ENCODE measurements around the gene CRABP2. TPM values are rescaled to one million over a fixed set of nuclear protein-coding genes. Genes with fewer than 3 reads are reported as not detected.

Gene CRABP2
- total and polyA plus RNA-seq, 10 of the 15 experiments (the other 5 are each of a cell fraction or from before 2014, with no cell fraction given): 0.21 to 1.3 (median 0.41) TPM

- TF ChIP-seq E2F4 (IDR thresholded peaks at IDR 0.05; ENCODE audit: low read depth, low read length) (no peak), KLF5 (IDR thresholded peaks at IDR 0.05; ENCODE audit: partially characterized antibody) (no peak), YBX1 (IDR thresholded peaks at IDR 0.05) (no peak), ZNF217 (IDR thresholded peaks at IDR 0.05) (no peak), PRDM15 (CRISPR knock-in tag; IDR thresholded peaks at IDR 0.05) (no peak), HSF1 (IDR thresholded peaks at IDR 0.05; ENCODE audit: low read depth, low read length) (no peak), ZNF207 (IDR thresholded peaks at IDR 0.05; ENCODE audit: borderline replicate concordance) (no peak; the same call in 1 of the 2 replicates), BCLAF1 (IDR thresholded peaks at IDR 0.05) (no peak), MTA3 (IDR thresholded peaks at IDR 0.05; ENCODE audit: borderline replicate concordance, low read length) (no peak), SMC3 (IDR thresholded peaks at IDR 0.05; ENCODE audit: borderline replicate concordance, low read length) (no peak), MEF2B (IDR thresholded peaks at IDR 0.05; ENCODE audit: partially characterized antibody, poor library complexity, severe bottlenecking) (peak; percentile 75), EP300 (IDR thresholded peaks at IDR 0.05; ENCODE audit: borderline replicate concordance in 1 of 2, control insufficient read depth in 1 of 2, low read depth in 2 of 2, low read length in 2 of 2) (no peak), SIN3A (IDR thresholded peaks at IDR 0.05; ENCODE audit: low read depth, low read length) (no peak; the same call in 1 of the 2 replicates), ATF3 (IDR thresholded peaks at IDR 0.05; ENCODE audit: borderline replicate concordance, extremely low read depth, low read depth, low read length) (no peak), MXI1 (IDR thresholded peaks at IDR 0.05; ENCODE audit: low read depth, low read length) (peak; percentile 63; the same call in 1 of the 2 replicates), CEBPB (IDR thresholded peaks at IDR 0.05; ENCODE audit: borderline replicate concordance in 1 of 2, low read depth in 2 of 2, low read length in 2 of 2) (no peak), TCF3 (IDR thresholded peaks at IDR 0.05; ENCODE audit: borderline replicate concordance, insufficient read depth, low read depth, low read length) (no peak)
Observed at GRCh38 chr1:156746728-156747631, 41.6 kb upstream of the CRABP2 start (continued).

Data from GM12878 (cell line).